22Rv1 (cell line): ENCODE results near the gene ZIC2.

Experiments
- H3K27ac ChIP-seq: fragments of 450-650 bp; 2 replicates; pipeline ENCODE4 v1.5.1; 2017
- ZFX ChIP-seq: fragments of 450-650 bp; IDR thresholded peaks from 2 replicates; pipeline ENCODE4 v1.6.1; 2017; ENCODE audit warnings: antibody characterized with exemption, borderline replicate concordance
- TF ChIP-seq, protein P1 (sequence below): fragments of 450-650 bp; IDR thresholded peaks from 2 replicates; pipeline ENCODE4 v1.5.1; 2017; ENCODE audit warnings: mild to moderate bottlenecking

Gene ZIC2

DNA sequence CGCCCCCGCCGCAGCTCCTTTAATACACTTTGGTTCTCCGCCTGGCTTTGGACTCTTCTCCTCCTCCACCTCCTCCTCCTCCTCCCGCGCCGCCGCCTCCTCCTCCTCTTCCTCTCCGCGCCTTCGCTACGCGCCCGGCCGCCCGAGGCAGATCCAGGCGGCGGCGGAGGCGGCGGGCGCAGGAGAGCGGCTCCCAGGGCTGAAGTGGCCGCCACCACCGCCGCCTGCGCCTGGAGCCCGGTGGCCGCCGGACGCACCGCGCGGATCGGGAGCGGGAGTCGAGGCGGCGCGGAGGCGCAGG lies at the start of gene ZIC2:
ZIC2 (plus strand) TSS at position 50 of the 301 bp plus-strand sequence. CDS start 281 bp downstream, outside the sequence.
- H3K27ac ChIP-seq: peak within 1 kb of the TSS; percentile 94
- TF ChIP-seq, protein P1, sequence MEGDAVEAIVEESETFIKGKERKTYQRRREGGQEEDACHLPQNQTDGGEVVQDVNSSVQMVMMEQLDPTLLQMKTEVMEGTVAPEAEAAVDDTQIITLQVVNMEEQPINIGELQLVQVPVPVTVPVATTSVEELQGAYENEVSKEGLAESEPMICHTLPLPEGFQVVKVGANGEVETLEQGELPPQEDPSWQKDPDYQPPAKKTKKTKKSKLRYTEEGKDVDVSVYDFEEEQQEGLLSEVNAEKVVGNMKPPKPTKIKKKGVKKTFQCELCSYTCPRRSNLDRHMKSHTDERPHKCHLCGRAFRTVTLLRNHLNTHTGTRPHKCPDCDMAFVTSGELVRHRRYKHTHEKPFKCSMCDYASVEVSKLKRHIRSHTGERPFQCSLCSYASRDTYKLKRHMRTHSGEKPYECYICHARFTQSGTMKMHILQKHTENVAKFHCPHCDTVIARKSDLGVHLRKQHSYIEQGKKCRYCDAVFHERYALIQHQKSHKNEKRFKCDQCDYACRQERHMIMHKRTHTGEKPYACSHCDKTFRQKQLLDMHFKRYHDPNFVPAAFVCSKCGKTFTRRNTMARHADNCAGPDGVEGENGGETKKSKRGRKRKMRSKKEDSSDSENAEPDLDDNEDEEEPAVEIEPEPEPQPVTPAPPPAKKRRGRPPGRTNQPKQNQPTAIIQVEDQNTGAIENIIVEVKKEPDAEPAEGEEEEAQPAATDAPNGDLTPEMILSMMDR: no peak
- TF ChIP-seq ZFX: no peak

DNA sequence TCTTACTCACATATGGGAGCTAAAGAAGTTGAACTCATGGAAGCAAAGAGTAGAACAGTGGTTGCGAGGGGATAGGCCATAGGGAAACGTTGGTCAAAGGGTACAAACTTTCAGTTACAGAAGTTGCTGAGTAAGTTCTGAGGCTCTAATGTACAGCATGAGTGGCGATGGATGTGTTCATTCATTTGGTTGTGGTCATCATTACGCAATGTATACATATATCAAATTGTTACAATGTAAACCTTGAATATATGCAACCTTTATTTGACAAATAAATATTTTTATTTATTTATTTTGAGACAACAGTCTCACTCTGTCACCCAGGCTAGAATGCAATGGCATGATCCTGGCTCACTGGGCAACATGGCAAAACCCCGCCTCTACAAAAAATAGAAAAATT lies 48.7 kb upstream of the ZIC2 start:
- TF ChIP-seq ZFX: no peak
- TF ChIP-seq, protein P1: no peak
- H3K27ac ChIP-seq: no peak overlapping the region

DNA sequence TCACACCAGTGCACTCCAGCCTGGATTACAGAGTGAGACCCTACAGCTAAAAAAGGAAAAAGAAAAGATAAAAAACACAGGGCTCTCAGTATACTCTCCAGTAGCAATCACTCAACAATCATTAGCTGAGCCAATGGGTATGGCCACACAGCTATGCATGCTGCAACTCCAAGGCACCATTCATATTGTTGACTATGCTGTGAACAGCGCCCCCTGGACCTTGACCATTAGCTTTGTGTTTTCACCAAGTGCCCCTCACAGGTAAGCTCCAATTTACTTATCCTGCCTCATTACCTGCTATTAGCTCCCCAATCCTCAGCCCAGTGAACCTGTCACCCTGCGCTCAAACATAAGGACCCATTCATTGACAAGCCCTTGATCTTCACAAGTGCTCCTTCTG lies 45.8 kb upstream of the ZIC2 start:
- TF ChIP-seq, protein P1: peak; percentile 34; the same call in 1 of the 2 replicates
- TF ChIP-seq ZFX: no peak
- no peak overlapping the region for H3K27ac ChIP-seq

DNA sequence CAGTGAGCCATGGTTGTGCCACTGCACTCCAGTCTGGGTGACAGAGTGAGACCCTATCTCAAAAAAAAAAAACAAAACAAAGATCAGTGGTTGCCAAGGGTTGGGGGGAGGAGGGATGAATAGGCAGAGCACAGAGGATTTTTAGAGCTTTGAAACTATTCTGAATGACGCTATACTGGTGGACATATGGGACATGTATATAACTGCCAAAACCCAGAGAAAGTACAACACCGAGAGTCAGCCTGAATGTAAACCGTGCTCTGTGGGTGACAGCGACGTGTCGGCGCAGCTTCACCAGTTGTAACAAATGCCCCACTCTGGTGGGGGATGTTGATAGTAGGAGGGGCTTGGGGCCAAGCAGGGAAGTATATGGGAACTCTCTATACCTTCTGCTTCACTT lies 42.9 kb upstream of the ZIC2 start:
- no peak overlapping the region for H3K27ac ChIP-seq
- TF ChIP-seq ZFX: no peak
- TF ChIP-seq, protein P1: no peak

DNA sequence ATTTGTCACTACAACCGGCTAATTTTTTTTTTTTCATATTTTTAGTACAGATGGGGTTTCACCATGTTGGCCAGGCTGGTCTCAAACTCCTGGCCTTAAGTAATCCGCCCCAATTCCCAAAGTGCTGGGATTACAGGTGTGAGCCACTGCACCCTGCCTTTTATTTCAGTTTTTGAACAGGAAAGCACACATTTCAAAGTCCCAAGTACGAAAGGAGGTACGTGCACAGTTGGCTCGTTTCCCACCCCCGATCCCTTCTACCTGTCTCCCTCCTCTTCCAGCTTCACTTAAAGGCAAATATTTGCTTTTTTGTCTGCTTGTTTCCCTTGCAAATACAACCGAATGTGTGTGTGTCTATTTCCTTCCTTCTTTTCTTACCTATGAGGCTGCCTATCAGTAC lies 40.5 kb upstream of the ZIC2 start:
- no peak overlapping the region for H3K27ac ChIP-seq
- TF ChIP-seq, protein P1: no peak
- TF ChIP-seq ZFX: no peak

DNA sequence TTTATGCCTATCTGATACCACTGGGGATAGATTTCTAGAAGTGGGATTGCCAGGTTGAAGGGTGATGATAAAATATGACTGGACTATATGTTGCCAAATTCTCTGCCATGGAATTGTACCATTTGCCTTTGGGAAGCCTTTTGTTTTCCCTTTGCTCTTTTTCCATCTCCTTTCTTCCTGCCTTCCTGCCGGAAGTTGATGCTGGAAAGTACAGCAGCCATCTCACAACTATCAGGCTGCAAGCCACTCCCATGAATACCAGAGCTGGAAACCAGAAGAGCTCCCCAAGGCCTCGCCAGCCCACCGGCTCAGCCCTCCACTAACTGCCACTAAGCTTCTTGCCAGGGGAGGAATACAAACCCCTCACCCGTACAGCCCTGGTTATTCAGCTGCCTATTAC lies 39.7 kb upstream of the ZIC2 start:
- no peak for TF ChIP-seq ZFX
- TF ChIP-seq, protein P1: no peak
- H3K27ac ChIP-seq: no peak overlapping the region

DNA sequence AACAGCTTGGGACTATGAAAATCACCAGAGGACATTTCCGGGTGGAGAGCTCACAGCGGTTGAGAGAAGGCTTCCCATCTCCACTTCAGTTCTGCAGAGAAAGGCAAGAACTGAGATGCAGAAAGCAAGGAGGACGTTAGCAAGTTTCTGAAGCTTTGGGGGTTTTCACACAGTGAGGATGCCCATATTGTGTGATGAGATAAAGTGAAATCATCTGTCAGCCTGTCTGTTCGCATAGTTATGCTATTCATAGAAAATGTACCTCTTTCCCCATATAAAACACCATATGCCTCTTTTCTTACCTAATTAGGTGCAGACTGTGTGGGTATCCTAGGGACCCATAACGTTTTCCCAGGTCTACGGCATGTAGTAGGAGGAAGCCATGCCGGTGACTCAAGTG lies 37.5 kb upstream of the ZIC2 start:
- H3K27ac ChIP-seq: no peak overlapping the region
- TF ChIP-seq ZFX: no peak
- TF ChIP-seq, protein P1: no peak
